HG02571 (cell line): ENCODE data around the gene FDXACB1.
"Not testable (repeated sequence)": the region's sequence is repeated elsewhere in the genome, so short reads cannot be mapped to it uniquely, and the experiment has no call there.

Source experiments
- ATAC-seq: cut with Tn5 transposase; IDR thresholded peaks from one replicate; pipeline ENCODE4 v1.9.1; 2021; ENCODE audit warnings: mild to moderate bottlenecking, moderate library complexity; ENCODE audit not compliant: unreplicated experiment

FDXACB1 gene

GRCh38 chr11:111910676-111911562, 32.0 kb upstream of the FDXACB1 start:
- no peak for ATAC-seq

DNA sequence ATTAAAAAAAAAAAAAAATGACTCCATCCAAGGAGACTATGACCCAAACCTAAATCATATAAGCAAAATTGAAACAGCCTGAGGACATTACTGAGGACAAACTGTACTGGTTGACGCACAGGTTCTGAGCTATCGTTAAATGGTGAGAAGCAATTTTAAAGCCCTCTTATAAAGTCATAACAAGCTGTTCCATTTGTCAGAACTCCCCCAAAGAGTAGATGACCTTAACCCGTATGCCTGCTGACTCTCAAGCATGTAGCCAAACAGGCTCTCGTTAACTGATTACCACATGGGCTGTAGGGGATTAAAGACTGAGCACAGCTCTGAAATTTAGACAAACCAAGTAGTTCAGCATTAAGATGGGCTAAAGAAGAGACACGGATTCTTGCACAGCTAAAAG, 30.4 kb upstream of the FDXACB1 start:
- no peak for ATAC-seq

- no peak for ATAC-seq
Observed at GRCh38 chr11:111908639-111909305, 29.8 kb upstream of the FDXACB1 start.

GRCh38 chr11:111906680-111907079, 27.7 kb upstream of the FDXACB1 start:
- no peak for ATAC-seq

DNA sequence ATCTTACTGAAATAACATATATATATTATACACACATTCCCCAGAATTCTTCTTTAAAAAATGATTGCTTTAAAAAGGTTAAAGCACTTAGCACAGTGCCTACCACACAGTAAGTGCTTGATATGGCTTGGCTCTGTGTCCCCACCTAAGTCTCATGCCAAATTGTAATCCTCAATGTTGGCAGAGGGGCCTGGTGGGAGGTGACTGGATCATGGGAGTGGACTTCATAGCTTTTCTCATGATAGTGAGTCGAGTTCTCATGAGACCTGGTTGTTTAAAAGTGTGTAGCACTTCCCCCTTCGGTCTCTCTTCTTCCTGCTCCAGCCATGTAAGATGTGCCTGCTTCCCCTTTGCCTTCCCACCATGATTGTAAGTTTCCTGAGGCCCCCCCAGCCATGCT, 26.4 kb upstream of the FDXACB1 start:
- no peak for ATAC-seq

DNA sequence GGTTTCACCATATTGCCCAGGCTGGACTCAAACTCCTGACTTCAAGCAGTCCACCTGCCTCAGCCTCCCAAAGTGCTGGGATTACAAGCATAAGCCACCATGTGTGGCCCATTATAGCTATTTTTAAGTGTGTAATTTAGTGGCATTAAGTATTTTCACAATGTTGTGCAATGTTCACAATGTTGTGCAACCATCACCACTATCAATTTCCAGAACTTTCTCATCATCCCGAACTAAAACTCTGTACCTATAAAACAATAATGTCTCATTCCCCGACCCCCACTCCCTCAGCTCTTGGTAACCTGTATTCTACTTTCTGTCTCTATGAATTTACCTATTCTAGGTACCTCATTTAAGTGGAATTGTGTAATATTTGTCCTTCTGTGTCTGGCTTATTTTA, 7.9 kb upstream of the FDXACB1 start:
- no peak for ATAC-seq

DNA sequence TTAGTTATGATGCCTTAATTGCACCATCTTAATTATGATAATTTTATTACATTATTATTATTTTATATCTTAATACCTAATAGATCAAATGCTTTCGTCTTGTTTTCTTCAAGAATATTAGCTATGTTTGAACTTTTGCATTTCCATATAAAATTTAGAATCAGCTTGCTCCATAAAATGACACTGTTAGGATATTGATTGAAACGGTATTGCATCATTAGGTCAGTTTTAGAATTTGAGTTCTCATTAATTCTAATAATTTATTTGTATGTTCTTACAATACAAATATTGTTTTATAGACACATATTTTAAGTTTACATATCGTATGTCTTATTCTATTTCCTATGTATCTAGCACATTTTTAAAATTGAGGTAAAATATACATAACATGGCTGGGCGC, 7.1 kb upstream of the FDXACB1 start:
- no peak for ATAC-seq

DNA sequence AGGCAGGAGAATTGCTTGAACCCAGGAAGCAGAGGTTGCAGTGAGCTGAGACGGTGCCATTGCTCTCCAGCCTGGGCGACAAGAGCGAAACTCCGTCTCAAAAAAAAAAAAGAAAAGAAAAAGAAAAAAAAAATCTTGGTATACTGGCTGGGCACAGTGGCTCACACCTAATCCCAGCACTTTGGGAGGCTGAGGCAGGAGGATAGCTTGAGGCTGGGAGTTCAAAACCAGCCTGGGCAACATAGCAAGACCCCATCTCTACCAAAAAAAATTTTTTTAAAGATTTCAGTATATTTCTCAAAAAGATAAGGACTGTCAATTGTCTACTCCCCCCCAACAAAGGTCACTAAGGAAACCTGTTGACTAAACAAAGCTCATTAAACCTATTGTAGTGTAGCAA, 6.1 kb upstream of the FDXACB1 start:
- ATAC-seq: not testable (repeated sequence)

DNA sequence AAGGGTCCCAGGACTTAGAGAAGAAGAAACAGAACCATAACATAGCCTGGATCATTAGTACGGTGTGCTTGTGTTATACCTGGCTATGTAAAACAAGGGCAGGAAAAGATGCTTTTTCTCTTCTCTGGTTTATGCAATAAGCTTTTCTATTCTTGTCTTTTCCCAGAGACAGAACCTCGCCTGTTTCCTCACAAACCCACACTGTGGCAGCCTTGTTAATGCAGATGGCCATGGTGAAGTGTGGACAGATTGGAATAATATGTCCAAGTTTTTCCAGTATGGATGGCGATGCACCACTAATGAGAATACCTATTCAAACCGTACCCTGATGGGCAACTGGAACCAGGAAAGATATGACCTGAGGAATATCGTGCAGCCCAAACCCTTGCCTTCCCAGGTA, 3.2 kb upstream of the FDXACB1 start:
- no peak for ATAC-seq

DNA sequence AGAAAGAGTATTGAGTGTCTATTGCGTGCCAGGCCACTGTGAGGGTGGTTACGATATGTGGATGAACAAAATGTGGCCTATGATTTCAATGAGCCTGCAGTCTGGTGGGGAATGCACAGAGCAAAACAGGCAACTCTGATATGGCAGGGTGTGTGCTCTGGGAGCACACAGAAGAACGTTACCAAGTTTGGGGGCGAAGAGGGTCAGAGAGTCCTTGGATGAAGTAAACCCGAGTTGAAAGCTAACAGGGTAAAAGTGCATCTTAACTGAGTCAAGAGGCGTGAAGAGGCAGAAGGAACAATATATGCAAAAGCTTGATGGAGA, 634 bp upstream of the FDXACB1 start:
- no peak for ATAC-seq

DNA sequence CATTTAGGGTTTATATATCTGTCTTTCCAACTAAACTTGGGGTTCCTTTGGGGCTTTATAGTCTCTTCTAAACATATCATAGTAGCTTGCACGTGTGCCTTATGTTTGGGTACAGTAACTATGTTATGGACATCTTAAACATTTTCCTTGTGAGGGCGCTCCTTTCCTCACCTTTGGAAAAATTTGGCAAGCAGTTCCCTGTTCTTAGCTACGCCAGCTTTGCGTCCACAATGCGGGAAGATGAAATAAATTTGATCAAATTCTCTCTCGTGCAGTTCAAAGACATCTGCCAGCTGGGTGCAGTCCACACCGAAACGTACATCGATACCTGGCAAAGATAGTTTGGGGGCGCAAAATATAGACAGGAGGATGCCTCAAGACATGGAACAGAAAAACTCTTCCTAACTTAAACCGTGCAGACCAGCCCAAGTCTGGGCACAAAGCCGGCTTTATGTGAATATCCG, 548 bp downstream of the FDXACB1 start:
- ATAC-seq: peak; percentile 5

GRCh38 chr11:111871693-111872161, 7.2 kb downstream of the FDXACB1 start:
- no peak for ATAC-seq

DNA sequence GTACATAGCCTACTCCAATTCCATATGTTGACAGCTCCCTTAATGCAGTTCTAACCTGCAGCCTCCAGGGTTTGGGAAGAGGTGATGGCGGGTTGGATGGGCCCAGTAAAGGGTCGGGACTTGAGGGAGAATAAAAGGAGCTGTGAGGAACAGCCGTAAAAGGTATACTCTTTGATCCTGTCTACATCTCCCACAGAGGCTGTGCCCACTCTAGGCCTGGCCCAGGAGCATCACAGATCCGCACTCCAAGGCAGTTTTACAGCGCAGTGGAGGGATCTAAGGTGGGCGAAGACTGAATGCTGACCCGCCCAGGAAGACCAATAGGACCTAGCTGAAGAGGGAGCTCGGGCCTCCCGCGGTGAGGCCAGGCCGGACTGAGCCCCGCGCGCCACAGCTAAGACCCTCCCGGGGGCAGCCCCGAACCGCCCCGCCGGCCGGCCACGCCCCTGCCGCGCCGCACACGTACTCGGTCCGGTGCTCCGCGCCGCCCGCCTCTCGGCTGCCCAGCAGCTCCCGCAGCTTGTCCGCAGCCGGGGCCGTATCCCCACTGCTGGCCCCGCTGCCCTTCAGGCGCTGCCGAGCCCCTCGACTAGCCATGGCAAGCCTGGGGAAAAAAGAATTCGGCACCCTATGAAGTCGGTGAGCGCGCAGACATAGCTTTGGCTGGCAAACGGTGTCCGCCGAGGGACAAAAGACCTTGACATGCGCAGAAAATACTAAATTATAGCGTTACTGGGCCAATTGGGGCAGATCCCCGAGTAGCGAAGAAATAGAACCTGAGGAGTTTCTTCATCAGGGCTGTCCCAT, 7.9 kb downstream of the FDXACB1 start, which contains the start of gene ALG9:
ALG9 (minus strand) TSS at position 696 of the 807 bp plus-strand sequence; CDS start at position 597, 99 bp downstream.
- peak; percentile 88 for ATAC-seq

DNA sequence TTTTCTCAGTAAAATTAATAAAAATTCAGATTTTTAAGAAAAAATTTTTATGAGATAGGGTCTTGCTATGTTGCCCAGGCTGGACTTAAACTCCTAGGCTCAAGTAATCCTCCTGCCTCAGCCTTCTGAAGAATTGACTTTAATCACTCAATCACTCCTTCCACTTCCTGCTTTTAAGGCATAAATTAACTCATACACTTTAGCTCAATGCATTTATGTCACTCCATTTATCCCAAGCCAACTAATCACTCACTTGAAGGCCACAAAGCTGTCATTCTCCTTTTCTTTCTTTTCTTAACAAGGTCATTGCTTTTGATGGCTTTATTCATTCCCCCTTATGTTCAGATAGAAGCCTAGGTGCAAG, 8.5 kb downstream of the FDXACB1 start:
- peak; percentile 6 for ATAC-seq

DNA sequence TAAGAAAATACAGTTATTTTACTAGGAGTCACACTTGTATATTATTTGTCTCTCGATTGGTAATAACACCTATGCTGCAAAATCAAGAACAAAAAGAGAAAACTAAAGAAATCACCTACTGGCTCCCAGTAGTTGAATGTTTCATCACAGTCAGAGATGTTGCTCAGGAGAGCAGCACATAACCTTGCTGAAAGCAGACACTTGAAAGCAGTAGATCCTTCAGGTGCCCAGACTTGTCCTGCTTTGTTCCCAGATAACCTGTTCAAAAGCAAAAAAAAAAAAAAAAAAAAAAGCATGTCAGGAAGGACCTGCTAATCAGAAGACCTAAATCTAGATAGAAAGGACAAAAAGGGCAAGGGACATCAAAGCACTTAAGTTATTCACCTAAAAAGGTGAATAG, 8.9 kb downstream of the FDXACB1 start:
- no peak for ATAC-seq

GRCh38 chr11:111860257-111860656, 18.7 kb downstream of the FDXACB1 start:
- no peak for ATAC-seq

DNA sequence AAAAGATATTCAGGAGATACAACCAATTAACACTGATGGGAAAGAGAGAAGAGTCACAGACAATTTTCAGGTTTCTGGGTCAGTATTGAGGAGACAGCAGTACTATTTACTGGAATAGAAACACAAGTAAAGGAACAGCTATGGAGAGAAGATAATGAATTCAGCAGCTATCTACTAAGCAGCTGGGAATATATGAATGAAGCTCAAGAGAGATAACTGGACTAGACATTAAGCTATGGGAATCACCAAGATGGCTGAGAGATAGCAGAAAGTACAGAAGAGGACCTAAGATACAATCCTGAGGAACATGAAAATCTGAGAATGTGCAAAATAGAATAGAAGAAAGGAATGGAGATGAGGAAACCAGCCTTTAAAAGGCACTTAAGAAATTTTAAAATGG, 23.5 kb downstream of the FDXACB1 start:
- ATAC-seq: no peak

DNA sequence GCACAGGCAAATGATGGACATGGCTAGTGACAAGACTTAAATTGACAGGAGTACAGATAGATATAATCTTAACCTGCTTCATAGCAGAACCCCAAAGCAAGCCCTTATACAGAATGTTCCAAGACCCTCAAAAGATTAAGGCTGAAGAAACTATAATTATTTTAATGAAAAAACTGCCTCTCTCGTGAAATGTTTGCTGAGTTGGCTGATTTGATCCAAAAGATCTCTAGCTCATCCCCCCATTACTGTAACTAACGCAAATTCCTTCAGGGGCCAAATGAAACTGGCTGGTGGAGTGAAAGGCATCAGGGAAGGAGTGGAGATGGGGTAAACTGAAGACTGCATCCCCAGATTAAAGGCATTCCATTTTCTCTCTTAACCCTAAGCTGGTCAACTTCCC, 26.9 kb downstream of the FDXACB1 start:
- no peak for ATAC-seq

GRCh38 chr11:111851636-111852035, 27.3 kb downstream of the FDXACB1 start:
- ATAC-seq: no peak

- ATAC-seq: no peak
Observed at GRCh38 chr11:111851067-111851466, 27.9 kb downstream of the FDXACB1 start.

DNA sequence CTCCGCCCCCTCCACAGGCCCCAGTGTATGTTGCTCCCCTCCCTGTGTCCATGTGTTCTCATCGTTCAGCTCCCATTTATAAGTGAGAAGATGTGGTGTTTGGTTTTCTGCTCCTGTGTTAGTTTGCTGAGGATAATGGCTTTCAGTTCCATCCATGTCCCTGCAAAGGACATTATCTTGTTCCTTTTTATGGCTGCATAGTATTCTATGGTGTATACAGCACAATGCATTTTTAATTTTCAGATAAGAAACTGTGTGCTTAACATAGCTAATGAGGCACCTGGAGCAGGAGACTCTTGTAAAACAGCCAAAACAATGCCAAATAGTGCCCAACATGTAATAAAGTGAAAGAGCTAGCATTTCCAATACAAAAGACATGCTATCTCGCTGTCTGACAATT, 29.3 kb downstream of the FDXACB1 start:
- ATAC-seq: no peak
